Naive B cell (primary cell): ENCODE results near the gene MLLT6. TPM values are rescaled to one million over a fixed set of nuclear protein-coding genes. Genes with fewer than 3 reads are reported as not detected.

ENCODE experiments used
- ATAC-seq, 2 donors: fragments of 150-1000 bp; cut with Tn5 transposase; 2 replicates each; pipeline ENCODE4 v1.10.0; 2021; ENCODE audit warnings: low read depth in 2 of 2, mild to moderate bottlenecking in 2 of 2, moderate library complexity in 2 of 2
- DNase-seq: peaks from one replicate; pipeline ENCODE4 v3.0.0; 2022
- H3K27ac Mint-ChIP-seq, 6 donors: one replicate each; pipeline ENCODE4 v1.8.0; 2020 to 2022; ENCODE audit warnings: mild to moderate bottlenecking in 6 of 6, mixed read lengths in 6 of 6, moderate library complexity in 5 of 6, inconsistent platforms in 2 of 6
- H3K27me3 Mint-ChIP-seq, 3 donors: one replicate each; pipeline ENCODE4 v1.8.0; 2021 to 2022; ENCODE audit warnings: mixed read lengths in 3 of 3, mild to moderate bottlenecking in 1 of 3
- H3K36me3 Mint-ChIP-seq, 2 donors: one replicate each; pipeline ENCODE4 v1.8.0; 2020 to 2022; ENCODE audit warnings: mixed read lengths in 2 of 2, inconsistent platforms in 1 of 2, mild to moderate bottlenecking in 1 of 2
- H3K4me1 Mint-ChIP-seq, 3 donors: one replicate each; pipeline ENCODE4 v1.8.0; 2020 to 2022; ENCODE audit warnings: mixed read lengths in 3 of 3, inconsistent platforms in 1 of 3, mild to moderate bottlenecking in 1 of 3, moderate library complexity in 1 of 3
- H3K4me3 Mint-ChIP-seq, 8 donors: one replicate each; pipeline ENCODE4 v1.8.0; 2020 to 2022; ENCODE audit warnings: mild to moderate bottlenecking in 8 of 8, mixed read lengths in 8 of 8, moderate library complexity in 8 of 8, inconsistent platforms in 2 of 8
- H3K9me3 Mint-ChIP-seq, 7 donors: one replicate each; pipeline ENCODE4 v1.8.0; 2020 to 2022; ENCODE audit warnings: mixed read lengths in 7 of 7, mild to moderate bottlenecking in 5 of 7, inconsistent platforms in 2 of 7, moderate library complexity in 1 of 7
- polyA plus RNA-seq, 6 donors: library from polyadenylated mRNA; unstranded; fragments of 300-500 nt; fragmentation: Illumina TruSeq; gene quantifications; one replicate each; pipeline ENCODE4 v1.2.3, GENCODE V29; 2021; ENCODE audit warnings: low read depth in 6 of 6

The MLLT6 gene
- polyA plus RNA-seq, 6 donors from 2014 or later: 1.7 to 9.0 (median 4.7) TPM

DNA sequence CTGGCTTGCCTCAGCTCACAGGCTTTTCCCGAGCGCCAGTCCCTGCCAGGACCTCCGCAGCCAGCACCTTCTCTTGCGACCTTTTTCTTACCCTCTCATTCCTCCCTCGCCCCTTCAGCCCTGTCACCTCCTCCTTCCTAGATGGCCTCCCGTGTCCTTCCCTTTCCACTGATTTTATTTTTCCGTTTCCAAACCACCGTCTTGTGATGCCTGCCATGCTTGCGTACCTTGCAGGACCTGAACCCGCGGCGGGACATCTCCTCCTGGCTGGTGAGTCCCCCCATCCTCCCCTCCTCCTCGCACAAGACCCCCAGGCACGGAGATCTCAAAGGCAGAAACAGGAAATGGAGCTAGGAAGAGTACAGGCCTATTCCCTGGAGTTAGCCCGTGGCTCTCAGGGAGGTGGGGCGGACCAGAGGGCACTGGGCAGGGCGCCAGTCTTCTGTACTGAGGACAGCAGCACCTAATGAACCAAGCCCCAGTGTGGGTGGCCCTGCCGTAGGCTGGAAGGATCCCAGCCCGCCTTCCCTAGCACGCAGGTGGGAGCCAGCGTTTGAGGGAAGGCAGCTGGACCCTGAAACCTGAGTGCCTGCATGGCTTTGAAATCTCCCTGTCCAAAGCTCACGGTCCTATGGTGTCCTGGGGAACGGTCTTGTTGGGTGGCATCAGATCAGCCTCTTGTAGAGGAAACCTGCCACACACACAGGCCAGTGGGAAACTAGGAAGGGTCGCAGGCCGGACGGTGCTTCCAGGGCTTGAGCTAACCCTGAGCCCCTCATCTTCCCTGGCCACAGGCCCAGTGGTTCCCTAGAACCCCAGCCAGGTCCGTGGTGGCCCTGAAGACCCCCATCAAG is 25.7 kb downstream of the MLLT6 start:
- ATAC-seq (no peak), DNase-seq (no peak)
- H3K36me3 Mint-ChIP-seq: no peaks in the 10 kb centered on the region
- H3K4me3 Mint-ChIP-seq: peak overlapping the region; percentile 89 to 98 (median 94)
- no peaks in the 10 kb centered on the region for H3K27me3 Mint-ChIP-seq
- H3K9me3 Mint-ChIP-seq: peaks cover 0 to 4% (median 0%) of the 10 kb centered on the region in 7 donors
- peak overlapping the region; percentile 87 to 97 (median 96) for H3K27ac Mint-ChIP-seq
- peaks cover 39 to 75% (median 68%) of the 10 kb centered on the region in 3 donors for H3K4me1 Mint-ChIP-seq

DNA sequence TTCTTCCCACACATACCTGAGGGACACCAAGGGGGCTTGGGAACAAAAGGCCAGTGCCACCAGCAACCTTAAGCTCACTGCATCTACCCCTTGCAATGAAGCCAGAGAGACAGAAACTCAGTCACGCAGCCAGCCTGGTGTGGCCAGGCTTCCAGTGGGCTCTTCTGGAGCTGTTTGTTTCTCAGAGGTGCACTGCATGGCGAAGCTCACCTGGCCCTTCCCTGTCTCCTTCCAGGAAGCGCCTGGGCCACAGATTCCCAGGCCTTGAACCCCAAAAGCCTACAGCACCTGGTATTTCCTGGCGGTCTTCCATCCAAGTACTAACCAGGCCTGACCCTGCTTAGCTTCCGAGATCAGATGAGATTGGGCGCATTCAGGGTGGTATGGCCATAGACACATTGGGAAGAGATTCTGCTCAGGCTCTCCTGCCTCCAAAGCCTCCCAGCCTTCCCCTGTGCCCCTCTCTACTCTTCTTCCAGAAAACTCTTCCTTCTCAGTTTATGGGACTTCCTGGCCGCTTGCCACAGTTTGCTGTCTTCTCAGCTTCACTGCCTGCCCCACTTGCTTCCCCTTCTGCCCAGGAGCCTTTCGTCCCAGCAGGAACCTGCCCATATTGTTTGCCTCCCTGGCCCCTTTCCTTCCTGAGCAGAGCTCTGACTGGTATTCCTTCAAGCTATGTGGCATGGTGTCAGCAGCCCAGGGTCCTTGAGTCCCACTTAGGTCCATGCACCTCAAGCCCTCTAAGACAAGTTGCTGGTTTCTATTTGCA is 26.6 kb downstream of the MLLT6 start:
- ATAC-seq: no peak
- Mint-ChIP-seq H3K27ac (peak overlapping the region; percentile 45 to 97 (median 84)), H3K9me3 (peaks cover 0 to 4% (median 0%) of the 10 kb centered on the region in 7 donors)

DNA sequence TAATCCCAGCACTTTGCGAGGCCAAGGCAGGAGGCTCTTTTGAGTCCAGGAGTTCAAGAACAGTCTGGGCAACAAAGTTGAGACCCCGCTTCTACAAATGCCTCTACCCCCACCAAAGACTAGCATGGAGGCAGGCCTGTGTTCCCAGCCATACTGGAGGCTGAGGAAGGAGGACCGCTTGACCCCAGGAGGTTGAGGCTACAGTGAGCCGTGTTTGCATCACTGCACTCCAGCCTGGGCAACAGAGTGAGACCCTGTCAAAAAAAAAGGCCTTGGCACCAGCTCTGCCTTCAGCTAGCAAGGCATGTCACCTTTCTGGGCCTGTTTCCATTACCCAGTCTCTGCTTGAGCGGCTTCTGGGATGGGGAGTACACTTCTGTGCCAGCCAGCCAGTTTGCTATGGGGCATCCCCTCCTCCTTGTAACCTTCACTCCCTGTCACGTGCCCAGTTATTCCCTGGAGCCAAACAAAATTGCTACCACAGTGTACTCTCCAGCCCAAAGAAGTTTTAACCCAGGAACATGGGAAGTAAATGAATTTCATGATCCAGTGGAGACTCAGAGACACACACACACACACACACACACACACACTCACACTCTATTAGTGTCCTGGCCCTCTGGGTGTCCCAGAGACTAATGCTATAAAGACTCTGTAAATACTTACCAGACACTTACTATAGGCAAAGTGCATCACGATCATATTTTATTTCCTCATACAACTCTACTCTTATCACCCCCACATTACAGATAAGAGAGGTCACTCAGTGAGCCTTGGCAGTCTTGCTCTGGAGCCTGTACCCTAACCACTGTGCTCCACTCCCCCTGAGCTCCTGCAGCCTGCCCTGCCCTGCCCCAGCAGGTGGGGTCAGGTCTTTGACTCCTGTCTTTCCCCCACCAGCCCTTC is 27.6 kb downstream of the MLLT6 start:
- Mint-ChIP-seq H3K27ac (peak overlapping the region in 4 of 6 donors; percentile 6 to 92 (median 90)), H3K36me3 (no peaks in the 10 kb centered on the region), H3K9me3 (peaks cover 0 to 4% (median 0%) of the 10 kb centered on the region in 7 donors), H3K4me1 (peaks cover 36 to 65% (median 54%) of the 10 kb centered on the region in 3 donors), H3K4me3 (peak overlapping the region in 5 of 8 donors; percentile 21 to 98 (median 59)), H3K27me3 (no peaks in the 10 kb centered on the region)
- DNase-seq (no peak), ATAC-seq (no peak)

More for the DNA sequence above, 26.6 kb downstream of the MLLT6 start:
- H3K36me3 Mint-ChIP-seq: no peaks in the 10 kb centered on the region
- no peaks in the 10 kb centered on the region for H3K27me3 Mint-ChIP-seq
- DNase-seq: no peak
- peak overlapping the region; percentile 31 to 98 (median 91) for H3K4me3 Mint-ChIP-seq
- peaks cover 39 to 69% (median 63%) of the 10 kb centered on the region in 3 donors for H3K4me1 Mint-ChIP-seq

DNA sequence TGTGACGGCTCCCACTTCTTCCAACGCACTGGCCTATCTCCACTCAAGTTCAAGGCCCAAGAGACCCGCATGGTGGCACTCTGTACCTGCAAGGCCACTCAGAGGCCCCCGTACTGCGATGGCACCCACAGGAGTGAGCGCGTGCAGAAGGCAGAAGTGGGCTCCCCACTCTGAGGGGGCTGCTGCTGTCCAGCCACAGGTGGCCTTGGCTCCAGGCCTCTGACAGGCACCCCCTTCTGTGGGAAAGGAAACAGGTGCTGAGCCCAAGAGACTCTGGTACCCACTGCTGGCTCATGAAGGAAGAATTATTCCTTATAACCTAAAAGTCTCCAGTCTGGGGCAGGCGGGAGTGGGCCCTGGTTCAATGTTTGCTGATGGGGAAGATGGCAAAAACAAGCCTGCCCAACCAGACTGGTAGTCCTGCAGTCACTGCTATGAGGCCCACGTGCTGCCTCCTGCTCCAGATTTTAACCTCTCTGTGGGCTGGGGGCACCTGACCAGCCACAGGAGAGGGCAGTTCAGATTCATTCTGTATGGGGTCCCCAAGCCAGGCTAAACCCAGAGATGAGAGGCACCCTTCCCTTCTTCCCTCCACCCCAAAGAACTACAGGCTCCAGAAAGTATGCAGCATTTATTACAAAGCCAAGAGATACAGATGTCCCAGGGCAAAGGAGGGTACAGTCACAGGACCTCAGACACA is 28.4 kb downstream of the MLLT6 start:
- ATAC-seq: no peak
- Mint-ChIP-seq H3K27ac (peak overlapping the region in 3 of 6 donors; percentile 32 to 92 (median 64)), H3K36me3 (no peaks in the 10 kb centered on the region), H3K9me3 (peaks cover 0 to under 1% (median 0%) of the 10 kb centered on the region in 7 donors), H3K27me3 (peaks cover 0 to 5% (median 3%) of the 10 kb centered on the region in 3 donors), H3K4me1 (peaks cover 28 to 57% (median 49%) of the 10 kb centered on the region in 3 donors), H3K4me3 (peak overlapping the region in 1 of 8 donors; percentile 78)
- no peak for DNase-seq

DNA sequence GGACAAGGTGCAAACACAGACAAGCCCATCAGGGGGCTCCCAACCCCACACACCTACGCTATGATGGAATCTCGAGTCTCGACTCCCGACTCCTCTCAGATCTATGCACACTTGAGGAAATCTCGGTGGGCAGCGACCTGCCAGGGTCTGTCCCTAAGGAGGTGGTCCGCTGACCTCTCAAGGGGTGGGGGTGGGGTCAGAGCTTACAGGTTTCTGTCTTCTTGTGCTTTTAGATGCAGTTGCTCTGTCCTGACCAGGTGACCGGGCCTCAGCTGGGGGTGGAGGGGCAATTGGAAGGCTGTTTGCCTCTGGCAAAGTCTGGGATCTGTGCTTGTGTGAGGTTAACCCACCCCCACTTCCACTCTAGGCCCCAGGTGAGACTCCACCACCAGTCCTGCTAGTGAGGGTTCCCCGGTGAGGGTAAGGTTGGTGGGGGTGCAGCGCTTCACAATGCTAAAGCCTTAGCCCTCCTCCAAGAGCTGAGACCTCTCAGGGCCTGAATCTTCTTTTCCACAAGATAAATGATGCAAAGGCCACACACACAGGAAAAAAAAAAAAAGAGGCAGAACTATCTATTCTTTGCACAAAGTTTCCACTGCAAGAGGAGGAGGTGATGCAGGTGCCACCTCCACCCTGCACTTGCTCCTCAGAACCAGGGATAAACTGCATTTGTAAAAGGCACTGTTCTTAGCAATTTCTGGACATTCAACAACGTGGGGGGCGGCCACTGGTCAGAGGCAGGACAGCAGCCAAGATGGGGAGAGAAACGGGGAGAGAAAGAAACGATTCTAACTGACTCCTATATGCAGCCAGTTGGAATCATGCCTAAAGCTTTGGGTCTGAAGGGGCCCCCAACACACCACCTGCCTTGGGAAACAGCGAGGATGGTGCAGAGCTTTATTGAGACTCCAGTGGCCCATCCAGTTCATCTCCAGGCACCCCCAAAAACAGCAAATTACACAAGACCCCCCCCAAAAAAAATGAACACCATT is 29.2 kb downstream of the MLLT6 start:
- Mint-ChIP-seq H3K27me3 (peaks cover 0 to 12% (median 11%) of the 10 kb centered on the region in 3 donors), H3K4me3 (peak overlapping the region in 2 of 8 donors; percentile 37 to 40), H3K36me3 (no peaks in the 10 kb centered on the region), H3K27ac (peak overlapping the region in 2 of 6 donors; percentile 33 to 92), H3K9me3 (no peaks in the 10 kb centered on the region), H3K4me1 (peaks cover 19 to 49% (median 41%) of the 10 kb centered on the region in 3 donors)
- no peak for DNase-seq
- no peak for ATAC-seq

DNA sequence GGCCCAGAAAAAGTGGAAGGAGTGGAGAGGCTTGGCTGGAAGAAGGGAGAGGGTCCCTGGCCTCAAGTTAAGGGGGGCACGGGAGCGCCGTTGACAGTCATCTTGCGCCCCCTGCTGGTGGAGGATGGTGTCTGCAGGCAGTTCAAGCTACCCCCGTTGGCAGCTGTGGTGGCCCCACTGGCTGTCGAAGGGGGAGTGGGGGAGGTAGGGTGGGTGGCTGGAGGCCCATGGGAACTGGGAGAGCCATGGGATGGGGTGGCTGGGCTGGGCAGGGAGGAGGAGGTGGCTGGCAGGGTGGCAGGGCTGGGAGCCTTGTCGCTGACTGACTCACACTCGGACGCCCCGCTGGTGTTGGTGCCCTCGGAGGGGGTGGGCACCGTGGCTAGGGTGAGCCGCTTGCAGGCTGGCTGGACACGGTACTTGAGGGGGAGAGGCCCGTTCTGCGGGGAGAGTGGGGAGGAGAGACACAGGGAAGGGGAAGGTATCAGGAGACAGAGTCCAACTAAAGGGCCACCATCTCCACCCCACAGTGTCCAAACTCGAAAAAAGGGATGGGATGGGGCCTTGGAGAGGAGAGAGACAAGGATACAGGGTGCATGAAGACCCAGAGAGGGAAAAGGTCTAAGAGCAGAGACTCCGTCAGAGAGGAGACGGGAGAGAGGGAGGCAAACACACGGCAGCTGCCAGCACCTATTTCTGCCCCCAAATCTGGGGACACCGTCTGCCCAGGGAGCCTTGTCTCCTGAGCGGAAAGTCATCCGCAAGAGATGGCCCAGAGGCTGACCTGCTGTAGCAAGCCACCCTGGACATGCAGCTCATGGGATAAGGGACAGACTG is 30.3 kb downstream of the MLLT6 start:
- ATAC-seq: peak; percentile 40
- Mint-ChIP-seq H3K27ac (peak overlapping the region in 2 of 6 donors; percentile 9 to 82), H3K4me3 (peak overlapping the region in 1 of 8 donors; percentile 37), H3K9me3 (no peaks in the 10 kb centered on the region), H3K27me3 (peaks cover 0 to 16% (median 15%) of the 10 kb centered on the region in 3 donors), H3K36me3 (no peaks in the 10 kb centered on the region), H3K4me1 (peaks cover 15 to 44% (median 37%) of the 10 kb centered on the region in 3 donors)
- DNase-seq: peak; percentile 68

DNA sequence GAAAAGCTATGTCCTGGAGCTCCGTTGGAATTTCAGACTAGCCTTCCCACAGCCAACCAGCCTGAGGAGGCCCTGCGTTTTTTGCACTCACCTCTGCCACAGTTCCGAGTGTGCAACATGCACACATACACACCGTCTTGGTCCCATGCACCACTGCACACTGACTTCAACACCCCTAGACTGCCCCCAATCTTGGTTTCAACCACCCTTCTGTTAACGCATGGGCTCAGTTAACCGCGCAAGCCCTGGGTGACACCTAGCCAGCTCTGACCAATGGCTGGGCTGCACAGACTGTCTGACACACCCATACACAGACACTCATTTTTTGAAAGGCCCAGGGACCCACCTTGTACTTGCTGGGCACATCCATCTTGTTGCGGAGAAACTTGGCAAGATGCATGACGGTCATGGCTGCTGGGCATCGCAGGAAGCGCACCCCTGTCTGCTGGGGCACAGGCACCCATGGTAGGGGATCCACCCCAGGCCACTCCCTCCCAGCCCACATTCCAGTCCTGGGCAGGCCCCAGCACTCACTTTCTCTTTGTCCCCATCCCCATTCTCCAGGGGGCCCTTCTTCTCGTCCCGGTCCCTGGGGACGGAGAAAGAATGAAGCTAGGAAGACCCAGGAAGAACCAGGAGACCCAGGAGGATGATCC is 33.1 kb downstream of the MLLT6 start:
- Mint-ChIP-seq H3K27ac (no peak overlapping the region), H3K36me3 (no peaks in the 10 kb centered on the region), H3K9me3 (no peaks in the 10 kb centered on the region), H3K4me1 (peaks cover 0 to 24% (median 12%) of the 10 kb centered on the region in 3 donors), H3K4me3 (peak overlapping the region in 1 of 8 donors; percentile 35), H3K27me3 (peaks cover 5 to 16% (median 15%) of the 10 kb centered on the region in 3 donors)
- ATAC-seq: no peak
- no peak for DNase-seq

DNA sequence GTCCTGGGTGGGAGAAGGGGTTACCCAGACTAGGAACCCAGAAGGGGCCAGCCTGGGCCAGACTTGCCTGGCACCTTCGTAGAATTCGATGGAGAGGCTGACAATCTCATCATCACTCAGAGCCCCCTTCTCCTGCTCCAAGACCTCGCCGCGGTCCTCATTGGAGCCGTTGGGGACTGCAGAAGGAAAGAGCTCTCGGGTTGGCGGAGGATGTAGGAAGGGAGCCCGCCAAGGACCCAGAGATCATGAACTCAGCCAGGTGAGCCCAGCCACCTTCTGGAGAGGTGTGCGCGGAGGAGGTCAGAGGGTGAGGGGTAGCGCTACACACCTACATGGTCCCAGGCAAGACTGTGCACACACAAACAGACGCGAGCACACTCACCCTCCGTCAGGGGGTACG is 33.6 kb downstream of the MLLT6 start:
- Mint-ChIP-seq H3K9me3 (no peaks in the 10 kb centered on the region), H3K27ac (no peak overlapping the region), H3K4me3 (no peak overlapping the region), H3K36me3 (no peaks in the 10 kb centered on the region), H3K4me1 (peaks cover 0 to 19% (median 8%) of the 10 kb centered on the region in 3 donors), H3K27me3 (peaks cover 5 to 16% (median 16%) of the 10 kb centered on the region in 3 donors)
- ATAC-seq (no peak), DNase-seq (no peak)

DNA sequence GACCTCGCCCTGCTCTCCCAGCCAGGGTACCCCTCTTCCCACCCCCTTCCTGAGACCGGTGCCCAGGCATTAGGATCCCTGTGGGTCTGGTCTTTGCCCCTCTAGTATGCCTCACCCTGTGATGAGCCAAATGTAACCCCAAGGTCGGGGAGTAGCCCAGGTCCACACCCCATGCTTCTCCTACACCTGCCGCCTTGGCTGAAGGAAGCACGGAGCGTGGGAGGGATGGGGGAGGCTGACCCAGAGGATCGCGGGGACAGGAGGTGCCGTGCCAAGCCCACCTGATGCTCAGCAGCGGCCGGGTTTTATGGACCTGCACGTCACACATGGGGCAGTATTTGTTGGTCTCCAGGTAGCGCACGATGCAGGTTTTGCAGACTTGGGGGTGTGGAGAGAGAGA is 34.2 kb downstream of the MLLT6 start:
- no peaks in the 10 kb centered on the region for H3K9me3 Mint-ChIP-seq
- DNase-seq (no peak), ATAC-seq (no peak)
- no peaks in the 10 kb centered on the region for H3K36me3 Mint-ChIP-seq
- peaks cover 5 to 22% (median 16%) of the 10 kb centered on the region in 3 donors for H3K27me3 Mint-ChIP-seq
- peak overlapping the region in 1 of 6 donors; percentile 44 for H3K27ac Mint-ChIP-seq
- H3K4me1 Mint-ChIP-seq: peaks cover 0 to 13% (median 7%) of the 10 kb centered on the region in 3 donors
- no peak overlapping the region for H3K4me3 Mint-ChIP-seq

DNA sequence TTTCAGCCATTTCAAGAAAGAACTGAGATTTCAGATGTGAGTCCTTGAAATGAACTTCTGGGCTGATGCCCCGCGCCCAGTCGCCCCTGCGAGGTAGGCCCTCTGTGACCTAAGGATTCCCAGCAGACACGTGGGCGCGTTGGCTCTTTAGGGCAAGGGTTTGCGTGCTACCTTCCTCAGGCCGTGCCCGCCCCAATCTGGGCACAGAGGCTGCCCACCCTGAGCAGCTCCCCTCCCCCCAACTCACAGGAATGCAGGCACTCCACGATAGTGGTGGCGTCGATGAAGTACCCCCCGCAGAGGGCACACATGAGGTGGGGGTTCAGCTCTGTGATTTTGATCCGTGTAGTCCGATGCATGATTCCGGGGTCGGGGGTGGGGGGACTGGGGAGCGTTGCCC is 35.0 kb downstream of the MLLT6 start:
- no peak for ATAC-seq
- H3K27ac Mint-ChIP-seq: no peak overlapping the region
- H3K4me3 Mint-ChIP-seq: no peak overlapping the region
- H3K27me3 Mint-ChIP-seq: peaks cover 5 to 28% (median 16%) of the 10 kb centered on the region in 3 donors
- no peaks in the 10 kb centered on the region for H3K36me3 Mint-ChIP-seq
- DNase-seq: no peak
- H3K4me1 Mint-ChIP-seq: peaks cover 0 to 5% (median 4%) of the 10 kb centered on the region in 3 donors
- H3K9me3 Mint-ChIP-seq: no peaks in the 10 kb centered on the region
